ENCODE results near the gene LRRC74B.
"Not testable (repeated sequence)": the region's sequence is repeated elsewhere in the genome, so short reads cannot be mapped to it uniquely, and the experiment has no call there.

Gene LRRC74B

GRCh38 chr22:21038405-21038804, 7.3 kb upstream of the LRRC74B start:
- no peak for TF ChIP-seq CTCF (conservative IDR thresholded peaks at IDR 0.05; ENCODE audit: low read length)
- TF ChIP-seq EZH2phosphoT487 (IDR thresholded peaks at IDR 0.05; ENCODE audit: borderline replicate concordance): no peak
- no peaks in the 10 kb centered on the region for H3K9me2 ChIP-seq (replicated peaks; ENCODE audit: low read depth, low read length)
- no peak overlapping the region for H3K4me3 ChIP-seq (ENCODE audit: low read length, poor library complexity, severe bottlenecking)
- no peaks in the 10 kb centered on the region for H4K20me1 ChIP-seq (ENCODE audit: insufficient read depth, low read length, poor library complexity, severe bottlenecking)
- H3K9me3 ChIP-seq (ENCODE audit: insufficient read depth, low read depth, low read length): no peaks in the 10 kb centered on the region
- no peak overlapping the region for H3K4me2 ChIP-seq (ENCODE audit: low read depth, low read length, poor library complexity, severe bottlenecking)
- H3K79me2 ChIP-seq (ENCODE audit: insufficient read depth, low read length): no peaks in the 10 kb centered on the region
- no peaks in the 10 kb centered on the region for H3K36me3 ChIP-seq (ENCODE audit: insufficient read depth, low read length)
- H3K4me1 ChIP-seq (ENCODE audit: insufficient read depth, low read length, poor library complexity, severe bottlenecking): no peaks in the 10 kb centered on the region
- no peak overlapping the region for H3K9ac ChIP-seq (ENCODE audit: low read depth, low read length, poor library complexity, severe bottlenecking)
- no peaks in the 10 kb centered on the region for H3K27me3 ChIP-seq (ENCODE audit: insufficient read depth, low read length, poor library complexity, severe bottlenecking)
- H3F3A ChIP-seq (ENCODE audit: low read depth): no peaks in the 10 kb centered on the region
- no peak overlapping the region for H2AFZ ChIP-seq (ENCODE audit: low read length)

GRCh38 chr22:21039158-21039557, 6.6 kb upstream of the LRRC74B start:
- H3K4me1 ChIP-seq (ENCODE audit: insufficient read depth, low read length, poor library complexity, severe bottlenecking); H3K36me3 ChIP-seq (ENCODE audit: insufficient read depth, low read length); H3K79me2 ChIP-seq (ENCODE audit: insufficient read depth, low read length); H4K20me1 ChIP-seq (ENCODE audit: insufficient read depth, low read length, poor library complexity, severe bottlenecking); H3K27me3 ChIP-seq (ENCODE audit: insufficient read depth, low read length, poor library complexity, severe bottlenecking); H3K9ac ChIP-seq (ENCODE audit: low read depth, low read length, poor library complexity, severe bottlenecking); H3K4me2 ChIP-seq (ENCODE audit: low read depth, low read length, poor library complexity, severe bottlenecking); H2AFZ ChIP-seq (ENCODE audit: low read length); H3K9me3 ChIP-seq (ENCODE audit: insufficient read depth, low read depth, low read length); H3K9me2 ChIP-seq (replicated peaks; ENCODE audit: low read depth, low read length); H3F3A ChIP-seq (ENCODE audit: low read depth); H3K4me3 ChIP-seq (ENCODE audit: low read length, poor library complexity, severe bottlenecking): not testable (repeated sequence)

GRCh38 chr22:21041937-21042336, 3.8 kb upstream of the LRRC74B start:
- H3K4me3 ChIP-seq (ENCODE audit: low read length, poor library complexity, severe bottlenecking): no peak overlapping the region
- H3F3A ChIP-seq (ENCODE audit: low read depth): no peaks in the 10 kb centered on the region
- no peaks in the 10 kb centered on the region for H3K4me1 ChIP-seq (ENCODE audit: insufficient read depth, low read length, poor library complexity, severe bottlenecking)
- H2AFZ ChIP-seq (ENCODE audit: low read length): no peak overlapping the region
- no peak overlapping the region for H3K9ac ChIP-seq (ENCODE audit: low read depth, low read length, poor library complexity, severe bottlenecking)
- no peaks in the 10 kb centered on the region for H3K79me2 ChIP-seq (ENCODE audit: insufficient read depth, low read length)
- no peaks in the 10 kb centered on the region for H4K20me1 ChIP-seq (ENCODE audit: insufficient read depth, low read length, poor library complexity, severe bottlenecking)
- no peaks in the 10 kb centered on the region for H3K36me3 ChIP-seq (ENCODE audit: insufficient read depth, low read length)
- H3K9me3 ChIP-seq (ENCODE audit: insufficient read depth, low read depth, low read length): no peaks in the 10 kb centered on the region
- H3K4me2 ChIP-seq (ENCODE audit: low read depth, low read length, poor library complexity, severe bottlenecking): no peak overlapping the region
- H3K9me2 ChIP-seq (replicated peaks; ENCODE audit: low read depth, low read length): no peaks in the 10 kb centered on the region
- no peaks in the 10 kb centered on the region for H3K27me3 ChIP-seq (ENCODE audit: insufficient read depth, low read length, poor library complexity, severe bottlenecking)
- TF ChIP-seq CTCF (conservative IDR thresholded peaks at IDR 0.05; ENCODE audit: low read length): no peak
- TF ChIP-seq EZH2phosphoT487 (IDR thresholded peaks at IDR 0.05; ENCODE audit: borderline replicate concordance): no peak

- no peaks in the 10 kb centered on the region for H3K4me1 ChIP-seq (ENCODE audit: insufficient read depth, low read length, poor library complexity, severe bottlenecking)
- no peak overlapping the region for H3K4me2 ChIP-seq (ENCODE audit: low read depth, low read length, poor library complexity, severe bottlenecking)
- no peaks in the 10 kb centered on the region for H3K27me3 ChIP-seq (ENCODE audit: insufficient read depth, low read length, poor library complexity, severe bottlenecking)
- H2AFZ ChIP-seq (ENCODE audit: low read length): no peak overlapping the region
- H4K20me1 ChIP-seq (ENCODE audit: insufficient read depth, low read length, poor library complexity, severe bottlenecking): no peaks in the 10 kb centered on the region
- no peak overlapping the region for H3K9ac ChIP-seq (ENCODE audit: low read depth, low read length, poor library complexity, severe bottlenecking)
- no peaks in the 10 kb centered on the region for H3K9me2 ChIP-seq (replicated peaks; ENCODE audit: low read depth, low read length)
- TF ChIP-seq EZH2phosphoT487 (IDR thresholded peaks at IDR 0.05; ENCODE audit: borderline replicate concordance) (no peak), CTCF (conservative IDR thresholded peaks at IDR 0.05; ENCODE audit: low read length) (no peak)
- H3K36me3 ChIP-seq (ENCODE audit: insufficient read depth, low read length): no peaks in the 10 kb centered on the region
- no peaks in the 10 kb centered on the region for H3F3A ChIP-seq (ENCODE audit: low read depth)
- no peaks in the 10 kb centered on the region for H3K9me3 ChIP-seq (ENCODE audit: insufficient read depth, low read depth, low read length)
- H3K4me3 ChIP-seq (ENCODE audit: low read length, poor library complexity, severe bottlenecking): no peak overlapping the region
- no peaks in the 10 kb centered on the region for H3K79me2 ChIP-seq (ENCODE audit: insufficient read depth, low read length)
Measured at GRCh38 chr22:21042978-21043859, 2.5 kb upstream of the LRRC74B start.
